Measurements from ENCODE around the gene ISG20. TPM values are rescaled to one million over a fixed set of nuclear protein-coding genes. Genes with fewer than 3 reads are reported as not detected.
A peak's percentile ranks its signal among the peaks of the same experiment; 100 is the strongest.

ISG20 gene
- total and polyA plus RNA-seq, 2 donors from 2014 or later: 7.3 to 25.5 TPM

DNA sequence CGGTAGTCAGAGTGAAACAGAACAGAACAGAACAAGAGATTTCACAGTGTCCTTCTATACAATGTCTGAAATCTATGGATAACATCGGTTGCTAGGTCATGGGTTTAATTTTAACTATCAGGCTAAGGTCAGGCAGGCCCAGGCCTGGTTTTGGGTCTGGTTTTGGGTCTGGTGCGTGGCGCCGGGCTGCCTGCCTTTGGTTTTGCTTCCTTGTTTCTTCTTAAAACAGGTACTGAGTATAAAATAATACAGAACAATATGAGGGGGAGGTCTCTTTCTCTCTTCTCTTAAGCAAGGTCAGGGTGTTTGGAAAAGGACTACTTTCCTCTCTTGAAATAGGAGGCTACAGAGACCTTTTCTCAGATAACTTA, 16.2 kb upstream of the ISG20 start:
- no peaks in the 10 kb centered on the region for H3K27me3 ChIP-seq (ENCODE audit: control insufficient read depth, insufficient read depth, low read length)
- H3K9ac ChIP-seq (ENCODE audit: low read length in 3 of 3): no peak overlapping the region
- no peak for DNase-seq
- peak overlapping the region in 2 of 3 donors; percentile 58 to 81 for H3K4me3 ChIP-seq (ENCODE audit: low read length in 3 of 3)
- intact Hi-C loops (cut with DNase I): no loop called here
- peak overlapping the region in 1 of 2 donors; percentile 54 for H3K27ac ChIP-seq (ENCODE audit: low read depth in 2 of 2, low read length in 2 of 2)
- FAIRE-seq: no peak
- H3K36me3 ChIP-seq (ENCODE audit: control insufficient read depth in 2 of 3, insufficient read depth in 3 of 3, low read length in 3 of 3): peaks cover 0 to 6% (median 5%) of the 10 kb centered on the region in 3 donors
- peaks cover 3 to 19% (median 4%) of the 10 kb centered on the region in 3 donors for H3K4me1 ChIP-seq (ENCODE audit: control insufficient read depth in 2 of 3, insufficient read depth in 2 of 3, low read depth in 1 of 3, low read length in 3 of 3)
- TF ChIP-seq, protein P1, sequence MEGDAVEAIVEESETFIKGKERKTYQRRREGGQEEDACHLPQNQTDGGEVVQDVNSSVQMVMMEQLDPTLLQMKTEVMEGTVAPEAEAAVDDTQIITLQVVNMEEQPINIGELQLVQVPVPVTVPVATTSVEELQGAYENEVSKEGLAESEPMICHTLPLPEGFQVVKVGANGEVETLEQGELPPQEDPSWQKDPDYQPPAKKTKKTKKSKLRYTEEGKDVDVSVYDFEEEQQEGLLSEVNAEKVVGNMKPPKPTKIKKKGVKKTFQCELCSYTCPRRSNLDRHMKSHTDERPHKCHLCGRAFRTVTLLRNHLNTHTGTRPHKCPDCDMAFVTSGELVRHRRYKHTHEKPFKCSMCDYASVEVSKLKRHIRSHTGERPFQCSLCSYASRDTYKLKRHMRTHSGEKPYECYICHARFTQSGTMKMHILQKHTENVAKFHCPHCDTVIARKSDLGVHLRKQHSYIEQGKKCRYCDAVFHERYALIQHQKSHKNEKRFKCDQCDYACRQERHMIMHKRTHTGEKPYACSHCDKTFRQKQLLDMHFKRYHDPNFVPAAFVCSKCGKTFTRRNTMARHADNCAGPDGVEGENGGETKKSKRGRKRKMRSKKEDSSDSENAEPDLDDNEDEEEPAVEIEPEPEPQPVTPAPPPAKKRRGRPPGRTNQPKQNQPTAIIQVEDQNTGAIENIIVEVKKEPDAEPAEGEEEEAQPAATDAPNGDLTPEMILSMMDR (IDR thresholded peaks at IDR 0.05; ENCODE audit: borderline replicate concordance, extremely low read depth, insufficient read depth): no peak
- no peaks in the 10 kb centered on the region for H3K9me3 ChIP-seq (ENCODE audit: control insufficient read depth in 2 of 3, insufficient read depth in 1 of 3, low read length in 3 of 3)

DNA sequence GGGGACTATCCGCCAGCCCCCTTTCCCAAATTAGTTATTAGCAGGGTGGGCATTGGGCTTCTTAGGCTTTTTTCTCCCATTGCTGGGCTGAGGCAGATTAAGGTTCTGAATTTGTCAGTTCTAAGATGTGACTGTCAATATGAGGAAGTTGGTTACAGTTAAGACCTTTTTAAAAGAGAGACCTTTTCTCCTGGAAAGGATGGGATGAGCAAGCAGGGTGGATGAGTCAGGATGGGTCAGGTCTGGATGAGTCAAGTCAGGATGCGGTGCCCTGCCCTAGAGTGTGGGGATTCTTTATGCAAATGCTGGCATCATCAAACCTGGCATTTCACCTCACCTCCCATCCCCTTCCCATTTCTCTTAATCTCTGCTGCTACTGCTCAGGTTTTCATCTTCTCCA, 15.8 kb upstream of the ISG20 start:
- Histone ChIP-seq H3K4me1 (ENCODE audit: control insufficient read depth in 2 of 3, insufficient read depth in 2 of 3, low read depth in 1 of 3, low read length in 3 of 3) (peaks cover 3 to 19% (median 4%) of the 10 kb centered on the region in 3 donors), H3K4me3 (ENCODE audit: low read length in 3 of 3) (no peak overlapping the region), H3K9me3 (ENCODE audit: control insufficient read depth in 2 of 3, insufficient read depth in 1 of 3, low read length in 3 of 3) (no peaks in the 10 kb centered on the region), H3K9ac (ENCODE audit: low read length in 3 of 3) (no peak overlapping the region), H3K36me3 (ENCODE audit: control insufficient read depth in 2 of 3, insufficient read depth in 3 of 3, low read length in 3 of 3) (peaks cover 0 to 6% (median 5%) of the 10 kb centered on the region in 3 donors), H3K27me3 (ENCODE audit: control insufficient read depth, insufficient read depth, low read length) (no peaks in the 10 kb centered on the region), H3K27ac (ENCODE audit: low read depth in 2 of 2, low read length in 2 of 2) (peak overlapping the region in 1 of 2 donors; percentile 54)
- TF ChIP-seq, protein P1 (IDR thresholded peaks at IDR 0.05; ENCODE audit: borderline replicate concordance, extremely low read depth, insufficient read depth): no peak
- no peak for FAIRE-seq
- intact Hi-C loops (cut with DNase I): no loop called here
- no peak for DNase-seq

DNA sequence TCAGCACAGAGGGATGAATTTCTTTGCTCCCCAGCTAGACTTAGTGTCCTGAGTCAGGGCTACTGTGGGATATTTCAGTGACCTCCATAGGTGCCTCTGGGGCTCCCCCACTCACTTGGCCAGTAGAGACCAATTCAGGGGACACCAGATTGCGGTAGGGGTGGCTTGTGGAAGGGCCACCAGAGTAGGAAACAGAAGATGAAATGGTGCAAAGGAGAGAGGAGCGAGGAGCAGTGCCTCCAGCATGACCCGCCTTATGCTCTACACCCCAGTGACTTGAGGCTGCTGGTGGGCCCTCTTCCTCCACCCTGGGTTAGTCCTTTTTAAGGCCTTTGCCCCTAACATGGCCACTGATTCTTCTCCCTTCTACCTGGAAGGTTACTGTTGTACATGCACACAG, 15.2 kb upstream of the ISG20 start:
- H3K9ac ChIP-seq (ENCODE audit: low read length in 3 of 3): no peak overlapping the region
- FAIRE-seq: no peak
- no peak overlapping the region for H3K27ac ChIP-seq (ENCODE audit: low read depth in 2 of 2, low read length in 2 of 2)
- peaks cover 0 to 6% (median 5%) of the 10 kb centered on the region in 3 donors for H3K36me3 ChIP-seq (ENCODE audit: control insufficient read depth in 2 of 3, insufficient read depth in 3 of 3, low read length in 3 of 3)
- intact Hi-C loops (cut with DNase I): no loop called here
- H3K4me1 ChIP-seq (ENCODE audit: control insufficient read depth in 2 of 3, insufficient read depth in 2 of 3, low read depth in 1 of 3, low read length in 3 of 3): peaks cover 3 to 19% (median 4%) of the 10 kb centered on the region in 3 donors
- no peaks in the 10 kb centered on the region for H3K27me3 ChIP-seq (ENCODE audit: control insufficient read depth, insufficient read depth, low read length)
- no peak for DNase-seq
- TF ChIP-seq, protein P1 (IDR thresholded peaks at IDR 0.05; ENCODE audit: borderline replicate concordance, extremely low read depth, insufficient read depth): no peak
- no peaks in the 10 kb centered on the region for H3K9me3 ChIP-seq (ENCODE audit: control insufficient read depth in 2 of 3, insufficient read depth in 1 of 3, low read length in 3 of 3)
- H3K4me3 ChIP-seq (ENCODE audit: low read length in 3 of 3): no peak overlapping the region

Measured in kidney (tissue), 14 donors.